DMS79 (cell line): ENCODE data around the gene PRKCG.
"Not testable (repeated sequence)": the region's sequence is repeated elsewhere in the genome, so short reads cannot be mapped to it uniquely, and the experiment has no call there.

Experiments
- DNase-seq: peaks from one replicate; lab custom pipeline; 2025; lab: John Stamatoyannopoulos, UW

The PRKCG gene

GRCh38 chr19:53881482-53882390 is at the start of gene PRKCG:
TSS of gene PRKCG (plus strand) at chr19:53882197. CDS start at chr19:53882495, 298 bp downstream.
- DNase-seq, result peak; percentile 38

- not testable (repeated sequence) for DNase-seq
Measured at GRCh38 chr19:53832861-53833260, 49.1 kb upstream of the PRKCG start.

- DNase-seq, result not testable (repeated sequence)
Measured at GRCh38 chr19:53838446-53838845, 43.6 kb upstream of the PRKCG start.

- DNase-seq, result not testable (repeated sequence)
Measured at GRCh38 chr19:53840241-53840640, 41.8 kb upstream of the PRKCG start.

GRCh38 chr19:53840914-53841313 is 41.1 kb upstream of the PRKCG start:
- not testable (repeated sequence) for DNase-seq

GRCh38 chr19:53844849-53845246 is 37.1 kb upstream of the PRKCG start:
- DNase-seq, result no peak

GRCh38 chr19:53847555-53847954 is 34.4 kb upstream of the PRKCG start:
- no peak for DNase-seq

- DNase-seq, result no peak
Measured at GRCh38 chr19:53849237-53849676, 32.7 kb upstream of the PRKCG start.

GRCh38 chr19:53853707-53854106 is 28.3 kb upstream of the PRKCG start:
- no peak for DNase-seq

- DNase-seq, result no peak
Measured at GRCh38 chr19:53864308-53864836, 17.6 kb upstream of the PRKCG start.

- no peak for DNase-seq
Measured at GRCh38 chr19:53865523-53865917, 16.5 kb upstream of the PRKCG start.

- DNase-seq, result peak; percentile 6
Measured at GRCh38 chr19:53865918-53866864, 15.8 kb upstream of the PRKCG start.

GRCh38 chr19:53866865-53867224 is 15.2 kb upstream of the PRKCG start:
- DNase-seq, result no peak

- peak; percentile 99 for DNase-seq
Measured at GRCh38 chr19:53867225-53868090, 14.5 kb upstream of the PRKCG start, which contains the start of gene MYADM. TSS of gene MYADM (plus strand) at chr19:53867883. CDS start at chr19:53873530, 5,647 bp downstream.

- DNase-seq, result no peak
Measured at GRCh38 chr19:53868091-53868891, 13.7 kb upstream of the PRKCG start.

GRCh38 chr19:53868892-53869804 is 12.8 kb upstream of the PRKCG start:
- DNase-seq, result peak; percentile 56

GRCh38 chr19:53869805-53870484 is 12.1 kb upstream of the PRKCG start:
- DNase-seq, result not testable (repeated sequence)

GRCh38 chr19:53870485-53870844 is 11.5 kb upstream of the PRKCG start:
- DNase-seq, result no peak

GRCh38 chr19:53871454-53871853 is 10.5 kb upstream of the PRKCG start:
- no peak for DNase-seq
